Measurements from ENCODE around the gene PLEKHA6.

DNA sequence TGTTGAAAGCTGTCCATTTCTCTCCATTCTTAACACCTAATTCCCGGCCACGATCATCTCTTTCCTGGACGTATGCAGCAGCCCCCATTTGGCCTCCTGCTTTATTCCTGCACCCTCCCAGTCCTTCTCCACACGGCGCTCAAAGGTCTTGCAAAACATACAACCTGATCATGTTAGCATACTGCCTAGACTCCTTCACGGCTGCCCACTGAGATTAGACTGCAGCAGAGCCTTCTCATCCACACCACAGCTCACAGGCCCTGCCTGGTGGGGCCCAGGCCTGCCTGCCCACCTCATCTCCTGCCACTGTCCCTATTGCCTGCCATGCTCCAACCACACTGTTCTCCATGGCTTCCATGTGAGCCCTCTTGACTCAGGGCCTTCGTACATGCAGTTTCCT, 148.7 kb downstream of the PLEKHA6 start:
- TF ChIP-seq POLR2A (IDR thresholded peaks at IDR 0.05) = no peak
- TF ChIP-seq, protein P1, sequence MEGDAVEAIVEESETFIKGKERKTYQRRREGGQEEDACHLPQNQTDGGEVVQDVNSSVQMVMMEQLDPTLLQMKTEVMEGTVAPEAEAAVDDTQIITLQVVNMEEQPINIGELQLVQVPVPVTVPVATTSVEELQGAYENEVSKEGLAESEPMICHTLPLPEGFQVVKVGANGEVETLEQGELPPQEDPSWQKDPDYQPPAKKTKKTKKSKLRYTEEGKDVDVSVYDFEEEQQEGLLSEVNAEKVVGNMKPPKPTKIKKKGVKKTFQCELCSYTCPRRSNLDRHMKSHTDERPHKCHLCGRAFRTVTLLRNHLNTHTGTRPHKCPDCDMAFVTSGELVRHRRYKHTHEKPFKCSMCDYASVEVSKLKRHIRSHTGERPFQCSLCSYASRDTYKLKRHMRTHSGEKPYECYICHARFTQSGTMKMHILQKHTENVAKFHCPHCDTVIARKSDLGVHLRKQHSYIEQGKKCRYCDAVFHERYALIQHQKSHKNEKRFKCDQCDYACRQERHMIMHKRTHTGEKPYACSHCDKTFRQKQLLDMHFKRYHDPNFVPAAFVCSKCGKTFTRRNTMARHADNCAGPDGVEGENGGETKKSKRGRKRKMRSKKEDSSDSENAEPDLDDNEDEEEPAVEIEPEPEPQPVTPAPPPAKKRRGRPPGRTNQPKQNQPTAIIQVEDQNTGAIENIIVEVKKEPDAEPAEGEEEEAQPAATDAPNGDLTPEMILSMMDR (IDR thresholded peaks at IDR 0.05) = no peak

Measured in right lobe of liver (tissue), 4 donors.